K562 (cell line): ENCODE measurements around the gene PPM1M. TPM values are rescaled to one million over a fixed set of nuclear protein-coding genes. Genes with fewer than 3 reads are reported as not detected.

ENCODE experiments used
- ARID1B ChIP-seq: fragments of 450-650 bp; IDR thresholded peaks from 2 replicates; pipeline ENCODE4 v1.6.1; 2016; ENCODE audit warnings: antibody characterized with exemption, mild to moderate bottlenecking, inconsistent platforms
- COPS2 ChIP-seq: fragments of 450-650 bp; conservative IDR thresholded peaks from 2 replicates; pipeline ENCODE4 v1.6.1; 2016; ENCODE audit warnings: mild to moderate bottlenecking, moderate library complexity
- EP400 ChIP-seq: fragments of 450-650 bp; IDR thresholded peaks from 2 replicates; pipeline ENCODE4 v1.6.1; 2017; ENCODE audit warnings: antibody characterized with exemption, mild to moderate bottlenecking, moderate library complexity
- LCOR ChIP-seq: sonication (generic); formaldehyde crosslinking; IDR thresholded peaks from 2 replicates; pipeline ENCODE4 v1.8.0; 2022; ENCODE audit warnings: mild to moderate bottlenecking, missing genetic modification reagents
- MGA ChIP-seq: fragments of 450-650 bp; IDR thresholded peaks from 2 replicates; pipeline ENCODE4 v1.6.1; 2016; ENCODE audit warnings: mild to moderate bottlenecking, moderate library complexity
- NR2C2 ChIP-seq, 2 experiments: fragments of 200-800 bp in 1 of 2; sonication (Bioruptor generic) in 1 of 2; sonication (generic) in 1 of 2; formaldehyde crosslinking in 1 of 2; IDR thresholded peaks; 2 replicates each; pipeline versions ENCODE4 v1.6.1 to v1.8.0; 2016 to 2022; ENCODE audit warnings: mild to moderate bottlenecking in 1 of 2, missing compliant biosample characterization in 1 of 2, missing genetic modification characterization in 1 of 2, missing genetic modification reagents in 1 of 2
- NR3C1 ChIP-seq: sonication (generic); formaldehyde crosslinking; IDR thresholded peaks from 2 replicates; pipeline ENCODE4 v1.8.1; 2022; ENCODE audit warnings: missing genetic modification reagents
- PKNOX1 ChIP-seq: fragments of 450-650 bp; IDR thresholded peaks from 2 replicates; pipeline ENCODE4 v1.6.1; 2016
- POLR2A ChIP-seq: fragments of 450-650 bp; conservative IDR thresholded peaks from 2 replicates; pipeline ENCODE4 v1.6.1; 2016
- SIN3A ChIP-seq, 2 experiments: fragments of 150-350 bp in 1 of 2; IDR thresholded peaks; 2 replicates each; pipeline ENCODE4 v1.6.1; 2011 to 2016; ENCODE audit warnings: borderline replicate concordance in 2 of 2, low read depth in 2 of 2, low read length in 2 of 2, mild to moderate bottlenecking in 2 of 2, moderate library complexity in 2 of 2; ENCODE audit not compliant: control insufficient read depth in 1 of 2
- ZNF12 ChIP-seq: sonication (generic); formaldehyde crosslinking; IDR thresholded peaks from 2 replicates; pipeline ENCODE4 v1.4.0; 2020; ENCODE audit warnings: mild to moderate bottlenecking, missing genetic modification reagents
- polyA plus RNA-seq, 8 experiments: library from polyadenylated mRNA; depleted of rRNA in 4 of 8; stranded (reverse) in 5 of 8; unstranded in 3 of 8; fragments of >200 nt; fragmentation: Nextera tagmentation in 2 of 8; fragmentation: Illumina TruSeq in 1 of 8; extraction: Ambion mirVana in 2 of 8; extraction: Trizol in 1 of 8; gene quantifications; 2 replicates each; pipeline versions ENCODE4 v1.2.1 to v1.2.3, GENCODE V29; 2011 to 2014; ENCODE audit warnings: inconsistent platforms in 1 of 8, missing spikeins in 1 of 8
- total RNA-seq, 7 experiments: library from RNA; depleted of rRNA in 6 of 7; stranded (reverse); fragments of >200 nt in 6 of 7; fragmentation: Illumina TruSeq in 2 of 7; extraction: Trizol in 2 of 7; gene quantifications; 2 replicates each; pipeline versions ENCODE4 v1.2.1 to v1.2.3, GENCODE V29; 2011 to 2021; ENCODE audit warnings: low replicate concordance in 1 of 7
- TF ChIP-seq, protein P1 (sequence below): fragments of 450-650 bp; IDR thresholded peaks from 2 replicates; pipeline ENCODE4 v1.6.1; 2014; ENCODE audit warnings: low read depth, mild to moderate bottlenecking, moderate library complexity, borderline replicate concordance

PPM1M gene
- total and polyA plus RNA-seq, 9 of the 15 experiments (the other 6 are each of a cell fraction or from before 2014, with no cell fraction given) = 1.4 to 9.2 (median 4.4) TPM

GRCh38 chr3:52240059-52240885 is 5.3 kb upstream of the PPM1M start (continued):
- TF ChIP-seq MGA (peak; percentile 39; the same call in 1 of the 2 replicates), NR3C1 (no peak), SIN3A (IDR thresholded peaks at IDR 0.05; ENCODE audit: borderline replicate concordance in 2 of 2, control insufficient read depth in 1 of 2, low read depth in 2 of 2, low read length in 2 of 2) (no peak), ZNF12 (CRISPR knock-in tag) (peak; percentile 92; the same call in 1 of the 2 replicates), EP400 (peak; percentile 86), ARID1B (no peak), PKNOX1 (no peak), LCOR (CRISPR knock-in tag) (0 out of 2 replicates have a peak, but pooled peaks have one; percentile 19), NR2C2 (CRISPR knock-in tag; IDR thresholded peaks at IDR 0.05) (no peak), NR2C2 (tag; IDR thresholded peaks at IDR 0.05) (peak; percentile 46; the same call in 1 of the 2 replicates), COPS2 (no peak), POLR2A (peak; percentile 41; the same call in 1 of the 2 replicates)
- TF ChIP-seq, protein P1, sequence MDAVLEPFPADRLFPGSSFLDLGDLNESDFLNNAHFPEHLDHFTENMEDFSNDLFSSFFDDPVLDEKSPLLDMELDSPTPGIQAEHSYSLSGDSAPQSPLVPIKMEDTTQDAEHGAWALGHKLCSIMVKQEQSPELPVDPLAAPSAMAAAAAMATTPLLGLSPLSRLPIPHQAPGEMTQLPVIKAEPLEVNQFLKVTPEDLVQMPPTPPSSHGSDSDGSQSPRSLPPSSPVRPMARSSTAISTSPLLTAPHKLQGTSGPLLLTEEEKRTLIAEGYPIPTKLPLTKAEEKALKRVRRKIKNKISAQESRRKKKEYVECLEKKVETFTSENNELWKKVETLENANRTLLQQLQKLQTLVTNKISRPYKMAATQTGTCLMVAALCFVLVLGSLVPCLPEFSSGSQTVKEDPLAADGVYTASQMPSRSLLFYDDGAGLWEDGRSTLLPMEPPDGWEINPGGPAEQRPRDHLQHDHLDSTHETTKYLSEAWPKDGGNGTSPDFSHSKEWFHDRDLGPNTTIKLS = 0 out of 2 replicates have a peak, but pooled peaks have one; percentile 49
